Stomach (tissue), 4 donors: ENCODE results near the gene JAKMIP1.

ENCODE experiments used
- EP300 ChIP-seq: sonication (generic); formaldehyde crosslinking; IDR thresholded peaks from one replicate; pipeline ENCODE4 v1.6.1; 2017; ENCODE audit warnings: antibody characterized with exemption
- POLR2A ChIP-seq, 4 donors: fragments of 450-650 bp; IDR thresholded peaks; one replicate each; pipeline ENCODE4 v1.6.1; 2016; ENCODE audit warnings: antibody characterized with exemption in 4 of 4, control low read depth in 2 of 4, mild to moderate bottlenecking in 1 of 4, moderate library complexity in 1 of 4
- TF ChIP-seq, protein P1 (sequence below), 7 experiments: fragments of 450-650 bp in 4 of 7; fragments of 200-600 bp in 3 of 7; sonication (generic) in 3 of 7; IDR thresholded peaks; one replicate each; pipeline ENCODE4 v1.5.1; 2016 to 2019; ENCODE audit warnings: antibody characterized with exemption in 7 of 7, control low read depth in 2 of 7, mild to moderate bottlenecking in 1 of 7

DNA sequence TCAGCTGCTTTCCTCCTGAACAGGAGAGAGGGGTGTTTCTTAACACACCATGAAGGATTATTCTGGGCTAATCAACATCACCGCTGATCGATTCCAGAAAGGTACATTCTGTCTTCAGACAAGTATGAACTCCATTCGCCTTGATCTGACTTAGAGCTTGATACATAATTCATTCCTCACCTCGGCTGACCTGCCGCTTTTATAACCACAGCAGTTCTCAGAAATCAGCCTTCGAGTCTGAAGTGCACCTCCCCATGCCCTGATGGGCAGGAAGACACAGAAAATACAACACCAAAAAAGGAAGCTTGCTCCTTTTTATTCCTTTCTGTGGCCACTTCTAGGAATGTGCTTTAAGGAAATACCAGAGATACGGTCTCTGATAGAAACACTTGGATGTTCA lies 85.7 kb downstream of the JAKMIP1 start:
- TF ChIP-seq EP300 (no peak), POLR2A (IDR thresholded peaks at IDR 0.05) (no peak)
- TF ChIP-seq, protein P1, sequence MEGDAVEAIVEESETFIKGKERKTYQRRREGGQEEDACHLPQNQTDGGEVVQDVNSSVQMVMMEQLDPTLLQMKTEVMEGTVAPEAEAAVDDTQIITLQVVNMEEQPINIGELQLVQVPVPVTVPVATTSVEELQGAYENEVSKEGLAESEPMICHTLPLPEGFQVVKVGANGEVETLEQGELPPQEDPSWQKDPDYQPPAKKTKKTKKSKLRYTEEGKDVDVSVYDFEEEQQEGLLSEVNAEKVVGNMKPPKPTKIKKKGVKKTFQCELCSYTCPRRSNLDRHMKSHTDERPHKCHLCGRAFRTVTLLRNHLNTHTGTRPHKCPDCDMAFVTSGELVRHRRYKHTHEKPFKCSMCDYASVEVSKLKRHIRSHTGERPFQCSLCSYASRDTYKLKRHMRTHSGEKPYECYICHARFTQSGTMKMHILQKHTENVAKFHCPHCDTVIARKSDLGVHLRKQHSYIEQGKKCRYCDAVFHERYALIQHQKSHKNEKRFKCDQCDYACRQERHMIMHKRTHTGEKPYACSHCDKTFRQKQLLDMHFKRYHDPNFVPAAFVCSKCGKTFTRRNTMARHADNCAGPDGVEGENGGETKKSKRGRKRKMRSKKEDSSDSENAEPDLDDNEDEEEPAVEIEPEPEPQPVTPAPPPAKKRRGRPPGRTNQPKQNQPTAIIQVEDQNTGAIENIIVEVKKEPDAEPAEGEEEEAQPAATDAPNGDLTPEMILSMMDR (IDR thresholded peaks at IDR 0.05), result no peak
